Body of pancreas (tissue), 4 donors: Measurements from ENCODE around the gene C1QTNF5. TPM values are rescaled to one million over a fixed set of nuclear protein-coding genes. Genes with fewer than 3 reads are reported as not detected.
A peak's percentile ranks its signal among the peaks of the same experiment; 100 is the strongest.

ENCODE experiments used
- ATAC-seq: fragments of 150-250 bp; one replicate; pipeline ENCODE4 v1.9.1; 2016
- DNase-seq, 4 donors: peaks; one replicate each; pipeline ENCODE4 v3.0.0-alpha.2; 2019
- H3K27ac ChIP-seq, 4 donors: fragments of 200-600 bp; sonication (generic); 1 replicate in 3 of 4; 2 replicates in 1 of 4; pipeline versions ENCODE4 v1.5.1 to v1.6.1; 2016 to 2019; ENCODE audit warnings: mild to moderate bottlenecking in 1 of 4, mixed read lengths in 1 of 4, moderate library complexity in 1 of 4
- H3K27me3 ChIP-seq, 2 donors: fragments of 200-600 bp; sonication (generic); one replicate each; pipeline ENCODE4 v1.6.0; 2016; ENCODE audit warnings: mild to moderate bottlenecking in 1 of 2
- H3K36me3 ChIP-seq, 2 donors: fragments of 200-600 bp; sonication (generic); replicated peaks in 1 of 2; 2 replicates each; pipeline ENCODE4 v1.5.1; 2016; ENCODE audit warnings: low read depth in 2 of 2; ENCODE audit not compliant: insufficient read depth in 1 of 2
- H3K4me1 ChIP-seq: fragments of 200-600 bp; sonication (generic); one replicate; pipeline ENCODE4 v1.6.0; 2016
- H3K4me3 ChIP-seq, 2 donors: fragments of 200-600 bp; sonication (generic); 1 replicate in 1 of 2; 2 replicates in 1 of 2; pipeline ENCODE4 v1.5.1; 2016 to 2019
- H3K9me3 ChIP-seq, 3 donors: fragments of 200-600 bp; sonication (generic); 1 replicate in 2 of 3; 2 replicates in 1 of 3; pipeline ENCODE4 v1.5.1; 2016
- CTCF ChIP-seq, 7 experiments: fragments of 450-650 bp in 4 of 7; fragments of 200-600 bp in 3 of 7; sonication (generic) in 3 of 7; IDR thresholded peaks; one replicate each; pipeline ENCODE4 v1.5.1; 2016 to 2019; ENCODE audit warnings: antibody characterized with exemption in 7 of 7
- POLR2A ChIP-seq, 3 donors: fragments of 450-650 bp; IDR thresholded peaks; one replicate each; pipeline ENCODE4 v1.6.1; 2016; ENCODE audit warnings: antibody characterized with exemption in 3 of 3, mild to moderate bottlenecking in 2 of 3
- WGBS, 2 donors: methylation state at CpG; one replicate each; pipeline ENCODE4 v1.1.5; 2017; 5-methylcytosine and 5-hydroxymethylcytosine counted together
- intact Hi-C: fragments of 100-400 bp; cut with DNase I; formaldehyde crosslinking; loops from one replicate; pipeline ENCODE4 v1.15.1; 2023
- total RNA-seq, 2 donors: library from RNA; depleted of rRNA; stranded (reverse); fragments of >200 nt; gene quantifications; one replicate each; pipeline ENCODE4 v1.1.0, GENCODE V29; 2016

The C1QTNF5 gene
- total RNA-seq, 2 donors from 2014 or later: 28.8 to 54.1 TPM

GRCh38 chr11:119324189-119324588, 16.5 kb downstream of the C1QTNF5 start:
- Histone ChIP-seq H3K27ac (no peak overlapping the region), H3K4me1 (peaks cover 18% of the 10 kb centered on the region), H3K9me3 (no peaks in the 10 kb centered on the region), H3K4me3 (no peak overlapping the region), H3K27me3 (no peaks in the 10 kb centered on the region), H3K36me3 (no peaks in the 10 kb centered on the region)
- TF ChIP-seq CTCF (IDR thresholded peaks at IDR 0.05) (no peak), POLR2A (IDR thresholded peaks at IDR 0.05) (no peak)
- intact Hi-C loops: loop anchor here (5.0 kb wide), 1 partner anchor 53 kb away; no protein-coding TSS in a partner anchor
- DNase-seq: no peak
- ATAC-seq: no peak
- WGBS, 2 donors: 59% methylated on average over 4 of the region's 4 CpGs

GRCh38 chr11:119323532-119324033, 17.1 kb downstream of the C1QTNF5 start:
- intact Hi-C loops: loop anchor here (5.0 kb wide), 1 partner anchor 54 kb away; no protein-coding TSS in a partner anchor
- no peak for ATAC-seq
- TF ChIP-seq POLR2A (IDR thresholded peaks at IDR 0.05) (no peak), CTCF (IDR thresholded peaks at IDR 0.05) (peak in 6 of 7 experiments; percentile 64 to 80 (median 66))

GRCh38 chr11:119322921-119323531, 17.7 kb downstream of the C1QTNF5 start:
- Histone ChIP-seq H3K27ac (no peak overlapping the region), H3K4me1 (peaks cover 28% of the 10 kb centered on the region), H3K27me3 (no peaks in the 10 kb centered on the region), H3K36me3 (no peaks in the 10 kb centered on the region), H3K4me3 (no peak overlapping the region), H3K9me3 (no peaks in the 10 kb centered on the region)
- 72% methylated on average over 20 of the region's 20 CpGs for WGBS, 2 donors
- no peak for ATAC-seq
- TF ChIP-seq CTCF (IDR thresholded peaks at IDR 0.05): no peak
- intact Hi-C loops: loop anchor here (5.0 kb wide), 1 partner anchor 54 kb away; no protein-coding TSS in a partner anchor
- no peak for DNase-seq

More at GRCh38 chr11:119323532-119324033, 17.1 kb downstream of the C1QTNF5 start:
- H3K27ac ChIP-seq: no peak overlapping the region
- WGBS, 2 donors: 12% methylated on average over 8 of the region's 8 CpGs
- no peaks in the 10 kb centered on the region for H3K27me3 ChIP-seq
- H3K9me3 ChIP-seq: no peaks in the 10 kb centered on the region
- no peaks in the 10 kb centered on the region for H3K36me3 ChIP-seq
- peak; percentile 70 to 83 (median 74) for DNase-seq
- H3K4me1 ChIP-seq: peaks cover 23% of the 10 kb centered on the region
- no peak overlapping the region for H3K4me3 ChIP-seq

GRCh38 chr11:119322360-119322739, 18.3 kb downstream of the C1QTNF5 start:
- 43 to 44% methylated on average over 6 of the region's 6 CpGs for WGBS, 2 donors
- Histone ChIP-seq H3K27me3 (no peaks in the 10 kb centered on the region), H3K9me3 (no peaks in the 10 kb centered on the region), H3K36me3 (no peaks in the 10 kb centered on the region), H3K4me1 (peaks cover 30% of the 10 kb centered on the region), H3K27ac (no peak overlapping the region), H3K4me3 (no peak overlapping the region)
- TF ChIP-seq CTCF (IDR thresholded peaks at IDR 0.05): peak in 1 of 7 experiments; percentile 3
- no peak for TF ChIP-seq POLR2A (IDR thresholded peaks at IDR 0.05)
- ATAC-seq (no peak), DNase-seq (no peak)
- intact Hi-C loops: loop anchor here (5.0 kb wide), 1 partner anchor 55 kb away; no protein-coding TSS in a partner anchor
